ENCODE measurements around the gene ANKRD30A.
"Not testable (repeated sequence)": the region's sequence is repeated elsewhere in the genome, so short reads cannot be mapped to it uniquely, and the experiment has no call there.

ANKRD30A gene

GRCh38 chr10:37225163-37225562, 99.8 kb downstream of the ANKRD30A start:
- no peak for DNase-seq (ENCODE audit: low read depth)
- no peak overlapping the region for H3K4me3 ChIP-seq (ENCODE audit: low read depth, low read length)
- TF ChIP-seq, protein P1, sequence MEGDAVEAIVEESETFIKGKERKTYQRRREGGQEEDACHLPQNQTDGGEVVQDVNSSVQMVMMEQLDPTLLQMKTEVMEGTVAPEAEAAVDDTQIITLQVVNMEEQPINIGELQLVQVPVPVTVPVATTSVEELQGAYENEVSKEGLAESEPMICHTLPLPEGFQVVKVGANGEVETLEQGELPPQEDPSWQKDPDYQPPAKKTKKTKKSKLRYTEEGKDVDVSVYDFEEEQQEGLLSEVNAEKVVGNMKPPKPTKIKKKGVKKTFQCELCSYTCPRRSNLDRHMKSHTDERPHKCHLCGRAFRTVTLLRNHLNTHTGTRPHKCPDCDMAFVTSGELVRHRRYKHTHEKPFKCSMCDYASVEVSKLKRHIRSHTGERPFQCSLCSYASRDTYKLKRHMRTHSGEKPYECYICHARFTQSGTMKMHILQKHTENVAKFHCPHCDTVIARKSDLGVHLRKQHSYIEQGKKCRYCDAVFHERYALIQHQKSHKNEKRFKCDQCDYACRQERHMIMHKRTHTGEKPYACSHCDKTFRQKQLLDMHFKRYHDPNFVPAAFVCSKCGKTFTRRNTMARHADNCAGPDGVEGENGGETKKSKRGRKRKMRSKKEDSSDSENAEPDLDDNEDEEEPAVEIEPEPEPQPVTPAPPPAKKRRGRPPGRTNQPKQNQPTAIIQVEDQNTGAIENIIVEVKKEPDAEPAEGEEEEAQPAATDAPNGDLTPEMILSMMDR (IDR thresholded peaks at IDR 0.05; ENCODE audit: insufficient read depth, low read depth, low read length, missing control alignments): no peak

- TF ChIP-seq, protein P1 (IDR thresholded peaks at IDR 0.05; ENCODE audit: insufficient read depth, low read depth, low read length, missing control alignments): no peak
- no peak for DNase-seq (ENCODE audit: low read depth)
- H3K4me3 ChIP-seq (ENCODE audit: low read depth, low read length): no peak overlapping the region
Observed at GRCh38 chr10:37226524-37226923, 101.1 kb downstream of the ANKRD30A start.

GRCh38 chr10:37234692-37235091, 109.3 kb downstream of the ANKRD30A start:
- no peak overlapping the region for H3K4me3 ChIP-seq (ENCODE audit: low read depth, low read length)
- no peak for DNase-seq (ENCODE audit: low read depth)
- TF ChIP-seq, protein P1 (IDR thresholded peaks at IDR 0.05; ENCODE audit: insufficient read depth, low read depth, low read length, missing control alignments): no peak

DNA sequence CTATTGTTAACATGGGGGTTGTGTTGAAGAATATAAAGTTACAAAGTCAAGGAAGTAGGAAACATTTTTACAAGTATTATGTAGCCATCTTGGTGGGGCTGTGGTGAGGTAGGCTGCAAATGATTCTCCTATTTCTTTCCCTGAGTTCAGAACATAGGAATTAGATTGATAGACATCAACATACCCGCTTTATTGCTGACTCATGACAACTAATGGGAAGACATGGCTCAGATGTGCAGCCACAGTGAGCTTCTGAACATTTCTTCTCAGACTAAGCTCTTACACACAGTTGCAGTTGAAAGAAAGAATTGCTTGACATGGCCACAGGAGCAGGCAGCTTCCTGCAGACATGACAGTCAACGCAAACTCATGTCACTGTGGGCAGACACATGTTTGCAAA, 110.7 kb downstream of the ANKRD30A start:
- no peak overlapping the region for H3K4me3 ChIP-seq (ENCODE audit: low read depth, low read length)
- TF ChIP-seq, protein P1 (IDR thresholded peaks at IDR 0.05; ENCODE audit: insufficient read depth, low read depth, low read length, missing control alignments): no peak
- DNase-seq (ENCODE audit: low read depth): no peak

DNA sequence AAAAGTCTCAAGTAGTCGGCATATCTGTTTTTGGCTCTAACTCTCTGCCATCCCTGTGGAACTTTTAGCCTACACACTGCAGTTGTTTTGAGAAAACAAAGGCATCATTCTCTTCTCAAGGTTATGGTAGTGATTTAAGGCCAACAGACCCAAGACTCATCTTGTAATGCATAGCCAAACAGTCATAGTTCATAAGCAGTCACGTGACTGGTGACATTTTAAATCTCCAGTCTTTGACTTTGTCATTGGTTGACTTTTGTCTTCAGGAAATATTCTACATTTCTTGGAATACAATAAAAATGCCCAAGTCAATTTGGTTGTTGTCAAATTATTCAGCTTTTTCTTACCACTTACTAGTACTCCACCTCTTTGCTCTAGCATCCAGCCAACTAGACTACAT, 114.8 kb downstream of the ANKRD30A start:
- TF ChIP-seq, protein P1 (IDR thresholded peaks at IDR 0.05; ENCODE audit: insufficient read depth, low read depth, low read length, missing control alignments): no peak
- no peak overlapping the region for H3K4me3 ChIP-seq (ENCODE audit: low read depth, low read length)

DNA sequence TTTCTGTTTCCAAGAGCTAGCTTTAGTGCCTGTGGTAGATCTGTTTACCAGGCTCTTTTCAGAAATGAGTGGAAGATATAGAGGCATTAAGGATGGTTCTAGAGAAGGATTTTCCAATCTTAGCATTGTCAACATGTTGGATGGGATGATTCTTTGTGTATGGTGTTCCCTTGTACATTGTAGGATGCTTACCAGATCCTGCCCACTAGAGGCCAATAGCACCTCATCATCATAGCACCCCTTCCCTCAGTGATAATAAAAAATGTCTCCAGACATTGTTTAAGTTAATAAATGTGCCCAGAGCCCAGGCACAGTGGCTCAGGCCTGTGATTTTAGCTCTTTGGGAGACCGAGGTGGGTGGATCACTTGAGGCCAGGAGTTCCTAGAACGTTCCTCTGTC, 121.2 kb downstream of the ANKRD30A start:
- DNase-seq (ENCODE audit: low read depth): no peak
- H3K4me3 ChIP-seq (ENCODE audit: low read depth, low read length): no peak overlapping the region
- TF ChIP-seq, protein P1 (IDR thresholded peaks at IDR 0.05; ENCODE audit: insufficient read depth, low read depth, low read length, missing control alignments): no peak

More for the DNA sequence above, 114.8 kb downstream of the ANKRD30A start:
- DNase-seq (ENCODE audit: low read depth): no peak

DNA sequence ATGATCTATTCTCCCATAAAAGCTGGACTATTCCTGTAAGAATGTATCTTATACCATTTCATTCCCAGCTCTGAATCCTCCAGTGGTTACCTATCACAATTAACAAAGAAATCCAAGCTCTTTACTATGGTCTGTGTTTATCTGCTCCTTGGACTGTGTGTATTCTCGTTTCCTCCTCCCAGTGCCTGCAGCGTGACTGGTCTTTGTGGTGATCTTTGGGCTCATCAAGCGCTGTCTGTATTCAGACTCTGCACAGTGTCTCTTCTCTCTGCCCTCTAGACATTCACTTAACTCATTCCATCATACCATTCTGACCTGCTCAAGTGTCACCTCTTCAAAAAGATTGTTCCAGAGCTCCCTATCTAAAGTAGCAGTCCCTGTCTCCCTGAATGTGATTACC, 130.4 kb downstream of the ANKRD30A start:
- H3K4me3 ChIP-seq (ENCODE audit: low read depth, low read length); DNase-seq (ENCODE audit: low read depth): not testable (repeated sequence)

All from GM12865 (cell line).